GM12872 (cell line): ENCODE measurements around the gene PUS10.

Experiments
- CTCF ChIP-seq: IDR thresholded peaks from 3 replicates; pipeline ENCODE4 v1.5.1; 2011; ENCODE audit warnings: low read depth, mild to moderate bottlenecking, low read length, moderate library complexity; ENCODE audit not compliant: insufficient read depth

Gene PUS10

DNA sequence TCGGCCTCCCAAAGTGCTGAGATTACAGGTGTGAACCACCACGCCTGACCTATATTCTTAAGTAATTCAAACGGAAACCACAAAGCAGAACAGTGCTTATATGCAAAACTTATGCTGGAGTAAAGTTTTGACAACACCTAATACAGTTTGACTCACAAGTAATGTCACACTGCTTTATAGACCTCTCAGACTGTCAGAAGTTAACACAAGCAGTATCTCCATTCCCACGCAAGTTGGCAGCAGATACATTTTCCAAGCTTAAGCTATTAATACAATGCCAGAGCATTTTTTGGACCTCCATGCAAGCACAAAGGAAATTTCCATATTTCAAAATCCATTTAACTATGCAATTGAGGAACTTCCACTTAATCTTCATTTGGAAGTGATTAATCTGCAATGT is 26.6 kb upstream of the PUS10 start:
- no peak for TF ChIP-seq CTCF

DNA sequence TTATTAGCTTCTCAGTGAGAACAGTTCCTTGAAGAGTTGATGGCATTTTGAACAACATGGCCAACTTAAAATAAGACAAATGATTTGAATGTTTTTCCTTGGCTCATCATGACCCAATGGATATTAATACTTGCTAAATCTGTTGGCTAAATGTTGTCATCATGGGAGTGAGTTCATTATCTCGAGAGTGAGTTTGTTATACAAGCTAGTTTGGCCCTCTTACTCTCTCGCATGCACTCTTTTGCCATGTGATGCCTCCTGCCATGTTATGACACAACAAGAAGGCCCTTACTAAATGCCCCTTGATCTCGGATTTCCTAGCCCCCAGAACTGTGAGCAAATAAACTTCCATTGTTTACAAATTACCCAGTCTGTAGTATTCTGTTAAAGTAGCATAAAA is 24.8 kb upstream of the PUS10 start:
- TF ChIP-seq CTCF: no peak

GRCh38 chr2:61029533-61029932 is 11.5 kb upstream of the PUS10 start:
- TF ChIP-seq CTCF: no peak

GRCh38 chr2:61023670-61024069 is 5.6 kb upstream of the PUS10 start:
- TF ChIP-seq CTCF: no peak

GRCh38 chr2:61021228-61021660 is 3.2 kb upstream of the PUS10 start:
- no peak for TF ChIP-seq CTCF

- TF ChIP-seq CTCF: no peak
These were observed 743 bp upstream of the PUS10 start for GRCh38 chr2:61018798-61019197.

- no peak for TF ChIP-seq CTCF
These were observed 282 bp upstream of the PUS10 start for GRCh38 chr2:61018318-61018755.
